CD14-positive monocyte (primary cell): Measurements from ENCODE around the gene MAP4K3. TPM values are rescaled to one million over a fixed set of nuclear protein-coding genes. Genes with fewer than 3 reads are reported as not detected.
A peak's percentile ranks its signal among the peaks of the same experiment; 100 is the strongest.

Experiments
- DNase-seq, 3 donors: peaks; one replicate each; pipeline ENCODE4 v3.0.0-alpha.2; 2011 to 2022
- H2AFZ ChIP-seq: 2 replicates; pipeline ENCODE4 v1.6.0; 2012; ENCODE audit warnings: mild to moderate bottlenecking, low read depth, low read length, inconsistent platforms; ENCODE audit not compliant: insufficient read depth, poor library complexity, severe bottlenecking
- H3K27ac ChIP-seq, 2 donors: 1 replicate in 1 of 2; 2 replicates in 1 of 2; pipeline ENCODE4 v1.5.1; 2012 to 2013; ENCODE audit warnings: low read length in 2 of 2, control low read depth in 1 of 2, inconsistent platforms in 1 of 2, low read depth in 1 of 2, mild to moderate bottlenecking in 1 of 2
- H3K27me3 ChIP-seq, 2 donors: one replicate each; pipeline versions ENCODE4 v1.6.0 to v1.6.1; 2011 to 2013; ENCODE audit warnings: low read length in 2 of 2; ENCODE audit not compliant: control insufficient read depth in 2 of 2, insufficient read depth in 2 of 2
- H3K36me3 ChIP-seq, 2 donors: replicated peaks in 1 of 2; 1 replicate in 1 of 2; 2 replicates in 1 of 2; pipeline versions ENCODE4 v1.5.1 to v1.6.1; 2012 to 2013; ENCODE audit warnings: low read length in 2 of 2, control low read depth in 1 of 2, inconsistent platforms in 1 of 2, mild to moderate bottlenecking in 1 of 2; ENCODE audit not compliant: insufficient read depth in 2 of 2, control insufficient read depth in 1 of 2
- H3K4me1 ChIP-seq, 2 donors: 1 replicate in 1 of 2; 2 replicates in 1 of 2; pipeline versions ENCODE4 v1.5.1 to v1.6.1; 2012 to 2013; ENCODE audit warnings: low read length in 2 of 2, control low read depth in 1 of 2, inconsistent platforms in 1 of 2, mild to moderate bottlenecking in 1 of 2, moderate library complexity in 1 of 2; ENCODE audit not compliant: insufficient read depth in 2 of 2, control insufficient read depth in 1 of 2
- H3K4me2 ChIP-seq: replicated peaks from 2 replicates; pipeline ENCODE3; 2012; ENCODE audit warnings: low read length, moderate library complexity, mild to moderate bottlenecking; ENCODE audit not compliant: poor library complexity, severe bottlenecking; ENCODE audit errors: extremely low read depth
- H3K4me3 ChIP-seq, 3 experiments: fragments of 200-600 bp in 1 of 3; sonication (generic) in 1 of 3; replicated peaks in 1 of 3; 1 replicate in 2 of 3; 2 replicates in 1 of 3; pipeline ENCODE4 v1.5.1; 2011 to 2013; ENCODE audit warnings: low read length in 3 of 3, mild to moderate bottlenecking in 3 of 3, control low read depth in 2 of 3, low read depth in 2 of 3, inconsistent platforms in 1 of 3, moderate library complexity in 1 of 3
- H3K79me2 ChIP-seq: 2 replicates; pipeline ENCODE4 v1.6.0; 2012; ENCODE audit warnings: mild to moderate bottlenecking, control low read depth, inconsistent platforms, low read length, moderate library complexity; ENCODE audit not compliant: insufficient read depth
- H3K9ac ChIP-seq: 2 replicates; pipeline ENCODE4 v1.6.0; 2017; ENCODE audit warnings: low read length, mild to moderate bottlenecking; ENCODE audit not compliant: insufficient read depth, poor library complexity, severe bottlenecking
- H3K9me3 ChIP-seq, 2 donors: replicated peaks in 1 of 2; 1 replicate in 1 of 2; 2 replicates in 1 of 2; pipeline versions ENCODE4 v1.5.1 to v1.6.1; 2012 to 2013; ENCODE audit warnings: low read length in 2 of 2, control low read depth in 1 of 2; ENCODE audit not compliant: control insufficient read depth in 1 of 2, insufficient read depth in 1 of 2
- H4K20me1 ChIP-seq: 2 replicates; pipeline ENCODE4 v1.6.0; 2012; ENCODE audit warnings: mild to moderate bottlenecking, low read length, control low read depth, moderate library complexity; ENCODE audit not compliant: insufficient read depth
- H3K27ac Mint-ChIP-seq, 7 donors: one replicate each; pipeline ENCODE4 v1.8.0; 2020; ENCODE audit warnings: mild to moderate bottlenecking in 7 of 7, mixed read lengths in 7 of 7, moderate library complexity in 6 of 7, inconsistent platforms in 2 of 7
- H3K27me3 Mint-ChIP-seq, 3 donors: one replicate each; pipeline ENCODE4 v1.8.0; 2021 to 2022; ENCODE audit warnings: low read depth in 3 of 3, mild to moderate bottlenecking in 3 of 3, mixed read lengths in 3 of 3, moderate library complexity in 3 of 3, inconsistent platforms in 1 of 3
- H3K36me3 Mint-ChIP-seq, 2 donors: one replicate each; pipeline ENCODE4 v1.8.0; 2020; ENCODE audit warnings: mixed read lengths in 2 of 2, inconsistent platforms in 1 of 2, mild to moderate bottlenecking in 1 of 2
- H3K4me1 Mint-ChIP-seq: one replicate; pipeline ENCODE4 v1.8.0; 2020; ENCODE audit warnings: mild to moderate bottlenecking, mixed read lengths
- H3K4me3 Mint-ChIP-seq, 2 donors: one replicate each; pipeline ENCODE4 v1.8.0; 2020; ENCODE audit warnings: mild to moderate bottlenecking in 2 of 2, mixed read lengths in 2 of 2, moderate library complexity in 1 of 2
- H3K9me3 Mint-ChIP-seq, 7 donors: one replicate each; pipeline ENCODE4 v1.8.0; 2020 to 2022; ENCODE audit warnings: mixed read lengths in 7 of 7, mild to moderate bottlenecking in 6 of 7, moderate library complexity in 6 of 7, inconsistent platforms in 2 of 7
- WGBS: methylation state at CpG from one replicate; pipeline ENCODE4 v1.1.5; 2013; ENCODE audit warnings: missing lambda C conversion rate; ENCODE audit not compliant: insufficient coverage; 5-methylcytosine and 5-hydroxymethylcytosine counted together
- intact Hi-C, 2 donors: fragments of 100-400 bp; cut with micrococcal nuclease; formaldehyde crosslinking; loops; one replicate each; pipeline versions ENCODE4 v1.15.0 to v1.15.1; 2023
- polyA plus RNA-seq, 3 donors: library from polyadenylated mRNA; depleted of rRNA in 1 of 3; unstranded in 2 of 3; stranded (reverse) in 1 of 3; fragments of 300-500 nt in 2 of 3; fragments of >200 nt in 1 of 3; fragmentation: Illumina TruSeq in 2 of 3; gene quantifications; 1 replicate in 2 of 3; 2 replicates in 1 of 3; pipeline ENCODE4 v1.2.3, GENCODE V29; 2012 to 2021
- TF ChIP-seq, protein P1 (sequence below): fragments of 200-600 bp; IDR thresholded peaks from one replicate; pipeline ENCODE4 v1.8.0; 2022; ENCODE audit warnings: antibody characterized with exemption, mild to moderate bottlenecking

MAP4K3 gene
- polyA plus RNA-seq, 3 donors: 1.0 to 8.0 (median 4.0) TPM

DNA sequence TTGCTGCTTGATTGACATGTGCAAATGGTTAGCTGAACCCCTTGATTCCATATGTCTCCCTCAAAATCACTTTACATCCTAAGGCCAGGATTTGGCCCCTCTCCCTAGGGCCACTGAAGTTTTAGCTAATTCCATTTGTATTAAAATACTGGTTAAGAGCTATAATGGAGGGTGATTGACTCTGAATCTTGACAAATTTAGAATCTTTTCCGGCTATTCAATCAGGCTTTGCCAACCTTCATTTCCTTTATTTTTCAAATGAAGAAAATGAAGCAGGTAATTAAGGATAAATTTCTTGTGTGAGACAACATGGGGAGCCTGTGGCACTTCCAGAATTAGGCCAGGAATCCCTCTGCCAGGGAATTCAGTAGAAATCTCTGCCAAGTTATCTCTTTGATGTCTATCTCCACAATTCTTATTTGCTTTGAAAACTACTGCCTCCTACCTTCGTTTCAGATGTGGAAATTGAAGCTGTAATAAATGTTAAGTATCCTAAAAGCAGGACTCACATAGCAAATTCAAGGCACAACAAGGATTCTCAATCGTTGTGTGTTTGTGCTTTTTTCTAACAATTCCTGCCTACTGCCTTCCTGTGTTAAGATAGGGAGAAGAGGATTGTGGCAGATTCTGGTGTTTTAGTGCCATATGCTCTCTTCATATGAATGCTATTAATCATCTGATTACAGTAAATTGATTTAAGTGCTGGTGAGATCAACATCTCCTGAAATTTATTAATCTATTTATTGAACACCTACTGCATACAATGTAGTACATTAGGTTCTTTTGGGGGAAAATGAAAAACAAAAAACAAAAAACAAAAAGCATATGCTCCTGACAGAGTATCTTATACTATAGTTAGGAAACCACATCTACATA lies 47.8 kb upstream of the MAP4K3 start:
- Mint-ChIP-seq H3K4me3 (no peak overlapping the region), H3K27me3 (peaks cover 0 to 2% (median 0%) of the 10 kb centered on the region in 3 donors), H3K27ac (peak overlapping the region in 1 of 7 donors; percentile 57), H3K36me3 (no peaks in the 10 kb centered on the region), H3K9me3 (peaks cover 0 to 7% (median 0%) of the 10 kb centered on the region in 7 donors), H3K4me1 (peaks cover 42% of the 10 kb centered on the region)
- DNase-seq: no peak
- Histone ChIP-seq H3K4me3 (no peak overlapping the region), H3K36me3 (no peaks in the 10 kb centered on the region), H3K27me3 (no peaks in the 10 kb centered on the region), H3K9ac (no peak overlapping the region), H3K4me2 (no peak overlapping the region), H3K9me3 (no peaks in the 10 kb centered on the region), H2AFZ (no peak overlapping the region), H4K20me1 (no peaks in the 10 kb centered on the region), H3K4me1 (peaks cover 31 to 36% of the 10 kb centered on the region in 2 donors), H3K79me2 (no peaks in the 10 kb centered on the region), H3K27ac (no peak overlapping the region)
- intact Hi-C loops: loop anchor here in 1 of 2 donors (5.0 kb wide), 1 partner anchor 48 kb away; the partner anchor contains the start of gene MAP4K3
- TF ChIP-seq, protein P1, sequence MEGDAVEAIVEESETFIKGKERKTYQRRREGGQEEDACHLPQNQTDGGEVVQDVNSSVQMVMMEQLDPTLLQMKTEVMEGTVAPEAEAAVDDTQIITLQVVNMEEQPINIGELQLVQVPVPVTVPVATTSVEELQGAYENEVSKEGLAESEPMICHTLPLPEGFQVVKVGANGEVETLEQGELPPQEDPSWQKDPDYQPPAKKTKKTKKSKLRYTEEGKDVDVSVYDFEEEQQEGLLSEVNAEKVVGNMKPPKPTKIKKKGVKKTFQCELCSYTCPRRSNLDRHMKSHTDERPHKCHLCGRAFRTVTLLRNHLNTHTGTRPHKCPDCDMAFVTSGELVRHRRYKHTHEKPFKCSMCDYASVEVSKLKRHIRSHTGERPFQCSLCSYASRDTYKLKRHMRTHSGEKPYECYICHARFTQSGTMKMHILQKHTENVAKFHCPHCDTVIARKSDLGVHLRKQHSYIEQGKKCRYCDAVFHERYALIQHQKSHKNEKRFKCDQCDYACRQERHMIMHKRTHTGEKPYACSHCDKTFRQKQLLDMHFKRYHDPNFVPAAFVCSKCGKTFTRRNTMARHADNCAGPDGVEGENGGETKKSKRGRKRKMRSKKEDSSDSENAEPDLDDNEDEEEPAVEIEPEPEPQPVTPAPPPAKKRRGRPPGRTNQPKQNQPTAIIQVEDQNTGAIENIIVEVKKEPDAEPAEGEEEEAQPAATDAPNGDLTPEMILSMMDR: no peak
- no CpG with 5 or more reads among the region's 3 CpGs for WGBS

DNA sequence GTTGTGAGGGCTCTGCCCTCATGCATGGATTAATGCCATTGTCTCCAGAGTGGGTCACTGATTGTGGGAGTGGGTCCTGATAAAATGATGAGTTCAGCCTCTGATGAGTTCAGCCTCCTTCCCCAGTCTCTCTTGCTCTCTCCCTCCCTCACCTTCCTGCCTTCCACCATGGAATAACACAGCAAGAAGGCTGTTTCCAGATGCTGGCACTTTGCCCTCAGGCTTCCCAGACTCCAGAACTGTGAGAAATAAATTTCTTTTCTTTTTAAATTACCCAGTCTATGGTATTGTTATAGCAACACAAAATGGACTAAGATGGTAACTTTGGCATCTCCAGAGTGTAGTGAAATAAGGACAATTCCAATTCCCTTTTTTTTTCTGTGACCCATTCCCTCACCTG lies 47.1 kb upstream of the MAP4K3 start:
- no peaks in the 10 kb centered on the region for H4K20me1 ChIP-seq
- H3K4me1 Mint-ChIP-seq: peaks cover 42% of the 10 kb centered on the region
- peaks cover 31 to 34% of the 10 kb centered on the region in 2 donors for H3K4me1 ChIP-seq
- peak overlapping the region in 1 of 2 donors; percentile 27 for H3K27ac ChIP-seq
- peaks cover 0 to 2% (median 0%) of the 10 kb centered on the region in 3 donors for H3K27me3 Mint-ChIP-seq
- no peaks in the 10 kb centered on the region for H3K9me3 ChIP-seq
- H3K36me3 Mint-ChIP-seq: no peaks in the 10 kb centered on the region
- H3K36me3 ChIP-seq: no peaks in the 10 kb centered on the region
- no peak overlapping the region for H3K9ac ChIP-seq
- H3K4me2 ChIP-seq: no peak overlapping the region
- H3K27ac Mint-ChIP-seq: peak overlapping the region in 4 of 7 donors; percentile 6 to 65 (median 57)
- H3K27me3 ChIP-seq: no peaks in the 10 kb centered on the region
- intact Hi-C loops: no loop called here
- peaks cover 0 to 7% (median 0%) of the 10 kb centered on the region in 7 donors for H3K9me3 Mint-ChIP-seq
- no peak overlapping the region for H2AFZ ChIP-seq
- no peak for DNase-seq
- no peak overlapping the region for H3K4me3 Mint-ChIP-seq
- no peaks in the 10 kb centered on the region for H3K79me2 ChIP-seq
- no peak overlapping the region for H3K4me3 ChIP-seq
- TF ChIP-seq, protein P1: no peak
